ENCODE results near the gene RNF224. TPM values are rescaled to one million over a fixed set of nuclear protein-coding genes. Genes with fewer than 3 reads are reported as not detected.

RNF224 gene
- total and polyA plus RNA-seq, 2 of the 13 experiments (the other 11 are each of a cell fraction or from before 2014, with no cell fraction given): 0.09 TPM; not detected in 1

DNA sequence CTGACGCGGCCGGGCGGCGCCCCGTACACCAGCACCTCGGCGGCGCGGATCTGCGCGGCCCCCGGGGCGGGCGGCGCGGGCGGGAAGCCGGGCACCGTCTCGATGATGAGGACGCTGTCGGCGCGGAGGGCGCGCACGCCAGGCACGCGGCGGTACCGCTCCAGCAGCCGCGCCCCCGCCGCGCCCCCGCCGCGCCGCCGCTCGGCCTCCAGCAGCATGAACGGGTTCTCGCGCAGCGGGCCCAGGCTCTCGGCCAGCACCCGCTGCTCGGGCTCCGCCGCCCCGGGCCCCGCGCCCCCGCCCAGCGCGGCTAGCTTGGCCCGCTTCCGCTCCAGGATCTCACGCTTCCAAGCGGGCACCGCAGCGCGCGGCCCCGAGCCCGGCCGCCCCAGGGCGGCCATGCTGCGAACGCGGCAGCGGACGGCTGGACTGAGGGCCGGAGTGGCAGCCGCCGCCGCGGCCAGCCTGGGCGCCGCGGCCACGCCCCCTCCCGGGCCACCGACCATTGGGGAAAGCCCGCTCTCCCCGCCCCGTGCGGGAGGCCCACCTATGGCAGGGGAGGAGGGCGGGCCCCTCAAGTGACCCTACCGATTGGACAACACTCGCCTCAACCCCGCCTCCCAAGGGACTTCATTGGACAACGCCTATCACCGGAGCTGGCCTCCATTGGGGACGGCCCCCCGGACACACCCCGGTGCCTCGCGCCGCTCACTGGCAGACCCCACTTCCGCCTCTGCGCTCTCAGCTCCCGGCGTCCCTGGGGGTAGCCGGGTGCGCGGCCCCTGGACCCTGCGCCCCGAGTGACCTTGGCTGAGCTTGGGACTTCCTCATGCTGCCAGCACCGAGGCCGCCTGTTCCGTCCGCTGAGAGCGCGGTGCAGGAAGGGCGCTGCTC is 26.7 kb upstream of the RNF224 start, which contains the start of gene TPRN (continued):
- TF ChIP-seq, protein P1, sequence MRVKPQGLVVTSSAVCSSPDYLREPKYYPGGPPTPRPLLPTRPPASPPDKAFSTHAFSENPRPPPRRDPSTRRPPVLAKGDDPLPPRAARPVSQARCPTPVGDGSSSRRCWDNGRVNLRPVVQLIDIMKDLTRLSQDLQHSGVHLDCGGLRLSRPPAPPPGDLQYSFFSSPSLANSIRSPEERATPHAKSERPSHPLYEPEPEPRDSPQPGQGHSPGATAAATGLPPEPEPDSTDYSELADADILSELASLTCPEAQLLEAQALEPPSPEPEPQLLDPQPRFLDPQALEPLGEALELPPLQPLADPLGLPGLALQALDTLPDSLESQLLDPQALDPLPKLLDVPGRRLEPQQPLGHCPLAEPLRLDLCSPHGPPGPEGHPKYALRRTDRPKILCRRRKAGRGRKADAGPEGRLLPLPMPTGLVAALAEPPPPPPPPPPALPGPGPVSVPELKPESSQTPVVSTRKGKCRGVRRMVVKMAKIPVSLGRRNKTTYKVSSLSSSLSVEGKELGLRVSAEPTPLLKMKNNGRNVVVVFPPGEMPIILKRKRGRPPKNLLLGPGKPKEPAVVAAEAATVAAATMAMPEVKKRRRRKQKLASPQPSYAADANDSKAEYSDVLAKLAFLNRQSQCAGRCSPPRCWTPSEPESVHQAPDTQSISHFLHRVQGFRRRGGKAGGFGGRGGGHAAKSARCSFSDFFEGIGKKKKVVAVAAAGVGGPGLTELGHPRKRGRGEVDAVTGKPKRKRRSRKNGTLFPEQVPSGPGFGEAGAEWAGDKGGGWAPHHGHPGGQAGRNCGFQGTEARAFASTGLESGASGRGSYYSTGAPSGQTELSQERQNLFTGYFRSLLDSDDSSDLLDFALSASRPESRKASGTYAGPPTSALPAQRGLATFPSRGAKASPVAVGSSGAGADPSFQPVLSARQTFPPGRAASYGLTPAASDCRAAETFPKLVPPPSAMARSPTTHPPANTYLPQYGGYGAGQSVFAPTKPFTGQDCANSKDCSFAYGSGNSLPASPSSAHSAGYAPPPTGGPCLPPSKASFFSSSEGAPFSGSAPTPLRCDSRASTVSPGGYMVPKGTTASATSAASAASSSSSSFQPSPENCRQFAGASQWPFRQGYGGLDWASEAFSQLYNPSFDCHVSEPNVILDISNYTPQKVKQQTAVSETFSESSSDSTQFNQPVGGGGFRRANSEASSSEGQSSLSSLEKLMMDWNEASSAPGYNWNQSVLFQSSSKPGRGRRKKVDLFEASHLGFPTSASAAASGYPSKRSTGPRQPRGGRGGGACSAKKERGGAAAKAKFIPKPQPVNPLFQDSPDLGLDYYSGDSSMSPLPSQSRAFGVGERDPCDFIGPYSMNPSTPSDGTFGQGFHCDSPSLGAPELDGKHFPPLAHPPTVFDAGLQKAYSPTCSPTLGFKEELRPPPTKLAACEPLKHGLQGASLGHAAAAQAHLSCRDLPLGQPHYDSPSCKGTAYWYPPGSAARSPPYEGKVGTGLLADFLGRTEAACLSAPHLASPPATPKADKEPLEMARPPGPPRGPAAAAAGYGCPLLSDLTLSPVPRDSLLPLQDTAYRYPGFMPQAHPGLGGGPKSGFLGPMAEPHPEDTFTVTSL (CRISPR knock-in tag; IDR thresholded peaks at IDR 0.05; ENCODE audit: borderline replicate concordance): peak; percentile 65; the same call in 1 of the 2 replicates
- TF ChIP-seq MTERF4 (CRISPR knock-in tag; IDR thresholded peaks at IDR 0.05): peak; percentile 27; the same call in 1 of the 2 replicates
- TF ChIP-seq ZHX1 (CRISPR knock-in tag; IDR thresholded peaks at IDR 0.05; ENCODE audit: low read depth): peak; percentile 80; the same call in 1 of the 2 replicates
- TF ChIP-seq KDM4B (CRISPR knock-in tag; IDR thresholded peaks at IDR 0.05): no peak; the same call in none of the 2 replicates
- TF ChIP-seq, protein P2, sequence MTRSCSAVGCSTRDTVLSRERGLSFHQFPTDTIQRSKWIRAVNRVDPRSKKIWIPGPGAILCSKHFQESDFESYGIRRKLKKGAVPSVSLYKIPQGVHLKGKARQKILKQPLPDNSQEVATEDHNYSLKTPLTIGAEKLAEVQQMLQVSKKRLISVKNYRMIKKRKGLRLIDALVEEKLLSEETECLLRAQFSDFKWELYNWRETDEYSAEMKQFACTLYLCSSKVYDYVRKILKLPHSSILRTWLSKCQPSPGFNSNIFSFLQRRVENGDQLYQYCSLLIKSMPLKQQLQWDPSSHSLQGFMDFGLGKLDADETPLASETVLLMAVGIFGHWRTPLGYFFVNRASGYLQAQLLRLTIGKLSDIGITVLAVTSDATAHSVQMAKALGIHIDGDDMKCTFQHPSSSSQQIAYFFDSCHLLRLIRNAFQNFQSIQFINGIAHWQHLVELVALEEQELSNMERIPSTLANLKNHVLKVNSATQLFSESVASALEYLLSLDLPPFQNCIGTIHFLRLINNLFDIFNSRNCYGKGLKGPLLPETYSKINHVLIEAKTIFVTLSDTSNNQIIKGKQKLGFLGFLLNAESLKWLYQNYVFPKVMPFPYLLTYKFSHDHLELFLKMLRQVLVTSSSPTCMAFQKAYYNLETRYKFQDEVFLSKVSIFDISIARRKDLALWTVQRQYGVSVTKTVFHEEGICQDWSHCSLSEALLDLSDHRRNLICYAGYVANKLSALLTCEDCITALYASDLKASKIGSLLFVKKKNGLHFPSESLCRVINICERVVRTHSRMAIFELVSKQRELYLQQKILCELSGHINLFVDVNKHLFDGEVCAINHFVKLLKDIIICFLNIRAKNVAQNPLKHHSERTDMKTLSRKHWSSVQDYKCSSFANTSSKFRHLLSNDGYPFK (CRISPR knock-in tag; IDR thresholded peaks at IDR 0.05; ENCODE audit: borderline replicate concordance): peak; percentile 93
- TF ChIP-seq GFI1 (CRISPR knock-in tag; IDR thresholded peaks at IDR 0.05; ENCODE audit: borderline replicate concordance): peak; percentile 74; the same call in 1 of the 2 replicates
- peak; percentile 74 for TF ChIP-seq ZFX (CRISPR knock-in tag; IDR thresholded peaks at IDR 0.05; ENCODE audit: low read depth)
- TF ChIP-seq ELF3 (CRISPR knock-in tag; IDR thresholded peaks at IDR 0.05): peak; percentile 99
- TF ChIP-seq ZNF143 (CRISPR knock-in tag; IDR thresholded peaks at IDR 0.05): peak; percentile 82
- TF ChIP-seq ZNF772 (CRISPR knock-in tag; IDR thresholded peaks at IDR 0.05): peak; percentile 95
- peak; percentile 100 for TF ChIP-seq ESRRA (CRISPR knock-in tag; IDR thresholded peaks at IDR 0.05; ENCODE audit: low read depth)
- TF ChIP-seq SMAD1 (CRISPR knock-in tag; IDR thresholded peaks at IDR 0.05; ENCODE audit: borderline replicate concordance, low read depth): no peak
